HepG2 (cell line): ENCODE data around the gene ARL10. TPM values are rescaled to one million over a fixed set of nuclear protein-coding genes. Genes with fewer than 3 reads are reported as not detected.

Experiments
- ATAC-seq: fragments of 200-7000 bp; cut with Tn5 transposase; 3 replicates; pipeline ENCODE4 v1.9.1; 2020; ENCODE audit warnings: mild to moderate bottlenecking, moderate library complexity
- BruUV-seq: library from RNA; stranded (reverse); fragments of 400-500 nt; replicated peaks from 2 replicates; lab custom pipeline; 2021; lab: Mats Ljungman, UMichigan
- CTCF ChIA-PET: fragments of 300-600 bp; formaldehyde crosslinking; extraction: SDS; loops from one replicate; lab custom pipeline; 2021; ENCODE audit warnings: low total read pairs, inconsistent platforms, low intra/inter-chr PET ratio; lab: Yijun Ruan, JAX
- POLR2A ChIA-PET: fragments of 350-600 bp; sonication (Branson Sonifier 250); formaldehyde crosslinking; loops from one replicate; lab custom pipeline; 2020; ENCODE audit warnings: antibody characterized with exemption, inconsistent platforms; lab: Yijun Ruan, JAX
- DNase-seq: peaks from one replicate; pipeline ENCODE4 v3.0.0-alpha.2; 2015; ENCODE audit warnings: low spot score
- FAIRE-seq: peaks from 3 replicates; lab custom pipeline; 2011; peaks lifted over from hg19 to GRCh38; lab: Jason Lieb, UNC
- H2AFZ ChIP-seq: one replicate; pipeline ENCODE4 v1.6.1; 2011; ENCODE audit warnings: low read length, inconsistent platforms
- H3K27ac ChIP-seq: fragments of 300-600 bp; 3 replicates; pipeline ENCODE4 v1.8.0; 2011; ENCODE audit warnings: mixed run types, mild to moderate bottlenecking, mixed read lengths, low read length, inconsistent platforms; ENCODE audit not compliant: insufficient read depth; ENCODE audit errors: extremely low read length
- H3K27me3 ChIP-seq, 2 experiments: fragments of 200-600 bp in 1 of 2; 2 replicates in 1 of 2; 3 replicates in 1 of 2; pipeline versions ENCODE4 v1.6.0 to v1.8.0; 2011; ENCODE audit warnings: low read length in 2 of 2, mild to moderate bottlenecking in 2 of 2, moderate library complexity in 2 of 2, inconsistent platforms in 1 of 2; ENCODE audit not compliant: insufficient read depth in 2 of 2, control insufficient read depth in 1 of 2
- H3K36me3 ChIP-seq, 2 experiments: fragments of 200-600 bp in 1 of 2; replicated peaks in 1 of 2; 2 replicates in 1 of 2; 3 replicates in 1 of 2; pipeline versions ENCODE4 v1.5.1 to v1.8.0; 2011; ENCODE audit warnings: low read length in 2 of 2, inconsistent platforms in 1 of 2; ENCODE audit not compliant: insufficient read depth in 2 of 2, control insufficient read depth in 1 of 2
- H3K4me1 ChIP-seq: 2 replicates; pipeline ENCODE4 v1.5.1; 2012; ENCODE audit warnings: low read length, inconsistent platforms; ENCODE audit not compliant: insufficient read depth
- H3K4me2 ChIP-seq: 2 replicates; pipeline ENCODE4 v1.6.0; 2011; ENCODE audit warnings: low read depth, low read length, inconsistent platforms
- H3K4me3 ChIP-seq, 3 experiments: fragments of 200-600 bp in 1 of 3; sonication (generic), shearing (Covaris generic) in 1 of 3; replicated peaks in 1 of 3; 2 replicates each; pipeline ENCODE4 v1.5.1; 2011 to 2016; ENCODE audit warnings: low read length in 3 of 3, inconsistent platforms in 2 of 3, low read depth in 2 of 3, mild to moderate bottlenecking in 2 of 3, control low read depth in 1 of 3, mixed read lengths in 1 of 3; ENCODE audit not compliant: insufficient read depth in 1 of 3
- H3K79me2 ChIP-seq: one replicate; pipeline ENCODE4 v1.6.1; 2011; ENCODE audit warnings: low read length, inconsistent platforms; ENCODE audit not compliant: insufficient read depth
- H3K9ac ChIP-seq: 2 replicates; pipeline ENCODE4 v1.6.0; 2011; ENCODE audit warnings: mild to moderate bottlenecking, low read depth, low read length, inconsistent platforms; ENCODE audit not compliant: insufficient read depth
- H3K9me3 ChIP-seq: 2 replicates; pipeline ENCODE4 v1.5.1; 2012; ENCODE audit warnings: mild to moderate bottlenecking, low read length
- H4K20me1 ChIP-seq: 2 replicates; pipeline ENCODE4 v1.6.0; 2011; ENCODE audit warnings: inconsistent platforms, mild to moderate bottlenecking, low read length, moderate library complexity; ENCODE audit not compliant: insufficient read depth
- ATF6 ChIP-seq: sonication (generic); formaldehyde crosslinking; conservative IDR thresholded peaks from 2 replicates; pipeline ENCODE4 v1.4.0; 2020; ENCODE audit warnings: missing genetic modification reagents
- BCL6 ChIP-seq: IDR thresholded peaks from 2 replicates; pipeline ENCODE4 v1.6.1; 2016; ENCODE audit warnings: missing genetic modification reagents, missing compliant biosample characterization
- XRCC5 ChIP-seq: fragments of 200-400 bp; formaldehyde crosslinking; optimal IDR thresholded peaks from 2 replicates; pipeline ENCODE3; 2017; ENCODE audit warnings: mild to moderate bottlenecking, low read length
- ZNF451 ChIP-seq: sonication (generic); formaldehyde crosslinking; IDR thresholded peaks from 2 replicates; pipeline ENCODE4 v1.5.0; 2020; ENCODE audit warnings: mild to moderate bottlenecking, missing genetic modification reagents
- ZNF629 ChIP-seq: sonication (generic); formaldehyde crosslinking; conservative IDR thresholded peaks from 2 replicates; pipeline ENCODE4 v1.5.0; 2020; ENCODE audit warnings: missing genetic modification reagents
- ZNF75D ChIP-seq: sonication (generic); formaldehyde crosslinking; IDR thresholded peaks from 2 replicates; pipeline ENCODE4 v1.8.1; 2023; ENCODE audit warnings: missing genetic modification reagents, mild to moderate bottlenecking, borderline replicate concordance
- ZNF766 ChIP-seq: sonication (generic); formaldehyde crosslinking; IDR thresholded peaks from 2 replicates; pipeline ENCODE4 v1.5.0; 2020; ENCODE audit warnings: missing genetic modification reagents, borderline replicate concordance
- WGBS: methylation state at CpG from one replicate; pipeline ENCODE4 v1.1.6; 2017; ENCODE audit warnings: low lambda C conversion rate; 5-methylcytosine and 5-hydroxymethylcytosine counted together
- in situ Hi-C: cut with HindIII; loops from 2 replicates; pipeline ENCODE4 v1.10.0; 2017; ENCODE audit warnings: low pct_unique_long_range_greater_than_20kb; ENCODE audit not compliant: extremely low pct_ligation_motif_present
- intact Hi-C: fragments of 100-400 bp; cut with micrococcal nuclease; formaldehyde crosslinking; loops from one replicate; pipeline ENCODE4 v1.10.0; 2022; ENCODE audit not compliant: unreplicated experiment
- polyA plus RNA-seq, 8 experiments: library from polyadenylated mRNA; depleted of rRNA in 3 of 8; stranded (reverse) in 7 of 8; unstranded in 1 of 8; fragments of >200 nt; fragmentation: Illumina TruSeq in 4 of 8; extraction: Trizol in 4 of 8; gene quantifications; 2 replicates each; pipeline versions ENCODE4 v1.2.1 to v1.2.3, GENCODE V29; 2011 to 2016; ENCODE audit warnings: low read depth in 4 of 8, missing spikeins in 1 of 8, mixed read lengths in 1 of 8; ENCODE audit not compliant: insufficient read depth in 1 of 8
- total RNA-seq, 5 experiments: library from RNA; depleted of rRNA; stranded (reverse); fragments of >200 nt; fragmentation: Illumina TruSeq; extraction: Trizol; gene quantifications; 2 replicates each; pipeline ENCODE4 v1.2.3, GENCODE V29; 2016; ENCODE audit warnings: low read depth in 1 of 5
- TF ChIP-seq, protein P1 (sequence below), 2 experiments: sonication (generic) in 1 of 2; formaldehyde crosslinking in 1 of 2; IDR thresholded peaks; 2 replicates each; pipeline versions ENCODE4 v1.4.0 to v1.6.1; 2016 to 2020; ENCODE audit warnings: borderline replicate concordance in 1 of 2, low read depth in 1 of 2, mild to moderate bottlenecking in 1 of 2, missing genetic modification reagents in 1 of 2
- TF ChIP-seq, protein P2 (sequence below): sonication (generic); formaldehyde crosslinking; conservative IDR thresholded peaks from 2 replicates; pipeline ENCODE4 v1.8.0; 2022; ENCODE audit warnings: low read depth, missing genetic modification reagents

ARL10 gene
- total and polyA plus RNA-seq, 2 of the 13 experiments (the other 11 are each of a cell fraction or from before 2014, with no cell fraction given) = 0.18 to 0.50 TPM

- Histone ChIP-seq H2AFZ (no peak overlapping the region), H3K4me3 (no peak overlapping the region), H4K20me1 (peaks cover 18% of the 10 kb centered on the region), H3K4me2 (no peak overlapping the region), H3K27me3 (no peaks in the 10 kb centered on the region; a peak in 1 of 5 replicates), H3K4me1 (peaks cover 21% of the 10 kb centered on the region), H3K36me3 (peaks cover 22 to 71% of the 10 kb centered on the region in 2 experiments), H3K9me3 (no peaks in the 10 kb centered on the region), H3K27ac (no peak overlapping the region), H3K9ac (no peak overlapping the region), H3K79me2 (peaks cover 60% of the 10 kb centered on the region)
- DNase-seq (no peak), ATAC-seq (no peak), FAIRE-seq (no peak)
- in situ Hi-C loops (no loop called here), intact Hi-C loops (no loop called here)
- POLR2A ChIA-PET = no interaction called here
- no TSS peak for BruUV-seq
- 100% methylated on average over 3 of the region's 3 CpGs for WGBS
- CTCF ChIA-PET = no interaction called here
- TF ChIP-seq ZNF629 (CRISPR knock-in tag) (peak; percentile 68), XRCC5 (no peak)
Measured at GRCh38 chr5:176356179-176356566, 9.1 kb upstream of the ARL10 start.

GRCh38 chr5:176359658-176360057 is 5.6 kb upstream of the ARL10 start:
- intact Hi-C loops = no loop called here
- 89% methylated on average over 4 of the region's 4 CpGs for WGBS
- Histone ChIP-seq H3K27me3 (peaks cover under 1 to 1% of the 10 kb centered on the region in 2 experiments; a peak in 3 of 5 replicates), H3K79me2 (peaks cover 53% of the 10 kb centered on the region), H3K36me3 (peaks cover 5 to 40% of the 10 kb centered on the region in 2 experiments), H3K4me3 (no peak overlapping the region), H4K20me1 (peaks cover 16% of the 10 kb centered on the region), H3K27ac (no peak overlapping the region), H3K9me3 (no peaks in the 10 kb centered on the region), H3K4me2 (peak overlapping the region; percentile 89), H3K9ac (no peak overlapping the region), H2AFZ (no peak overlapping the region)
- POLR2A ChIA-PET = interaction anchor here (0.7 to 3.9 kb wide), 3 partner anchors 13 to 59 kb away, joined by 5 to 37 read pairs (median 7); no protein-coding TSS in a partner anchor
- CTCF ChIA-PET = no interaction called here
- TSS peak; percentile 32 for BruUV-seq
- TF ChIP-seq, protein P1, sequence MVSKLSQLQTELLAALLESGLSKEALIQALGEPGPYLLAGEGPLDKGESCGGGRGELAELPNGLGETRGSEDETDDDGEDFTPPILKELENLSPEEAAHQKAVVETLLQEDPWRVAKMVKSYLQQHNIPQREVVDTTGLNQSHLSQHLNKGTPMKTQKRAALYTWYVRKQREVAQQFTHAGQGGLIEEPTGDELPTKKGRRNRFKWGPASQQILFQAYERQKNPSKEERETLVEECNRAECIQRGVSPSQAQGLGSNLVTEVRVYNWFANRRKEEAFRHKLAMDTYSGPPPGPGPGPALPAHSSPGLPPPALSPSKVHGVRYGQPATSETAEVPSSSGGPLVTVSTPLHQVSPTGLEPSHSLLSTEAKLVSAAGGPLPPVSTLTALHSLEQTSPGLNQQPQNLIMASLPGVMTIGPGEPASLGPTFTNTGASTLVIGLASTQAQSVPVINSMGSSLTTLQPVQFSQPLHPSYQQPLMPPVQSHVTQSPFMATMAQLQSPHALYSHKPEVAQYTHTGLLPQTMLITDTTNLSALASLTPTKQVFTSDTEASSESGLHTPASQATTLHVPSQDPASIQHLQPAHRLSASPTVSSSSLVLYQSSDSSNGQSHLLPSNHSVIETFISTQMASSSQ (IDR thresholded peaks at IDR 0.05; ENCODE audit: low read depth) = no peak
- TF ChIP-seq, protein P1 (CRISPR knock-in tag; IDR thresholded peaks at IDR 0.05; ENCODE audit: borderline replicate concordance) = no peak
- TF ChIP-seq, protein P2, sequence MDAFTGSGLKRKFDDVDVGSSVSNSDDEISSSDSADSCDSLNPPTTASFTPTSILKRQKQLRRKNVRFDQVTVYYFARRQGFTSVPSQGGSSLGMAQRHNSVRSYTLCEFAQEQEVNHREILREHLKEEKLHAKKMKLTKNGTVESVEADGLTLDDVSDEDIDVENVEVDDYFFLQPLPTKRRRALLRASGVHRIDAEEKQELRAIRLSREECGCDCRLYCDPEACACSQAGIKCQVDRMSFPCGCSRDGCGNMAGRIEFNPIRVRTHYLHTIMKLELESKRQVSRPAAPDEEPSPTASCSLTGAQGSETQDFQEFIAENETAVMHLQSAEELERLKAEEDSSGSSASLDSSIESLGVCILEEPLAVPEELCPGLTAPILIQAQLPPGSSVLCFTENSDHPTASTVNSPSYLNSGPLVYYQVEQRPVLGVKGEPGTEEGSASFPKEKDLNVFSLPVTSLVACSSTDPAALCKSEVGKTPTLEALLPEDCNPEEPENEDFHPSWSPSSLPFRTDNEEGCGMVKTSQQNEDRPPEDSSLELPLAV = no peak
- TF ChIP-seq ZNF451 (CRISPR knock-in tag) (no peak), XRCC5 (no peak), ATF6 (CRISPR knock-in tag) (no peak), ZNF75D (CRISPR knock-in tag) (no peak), BCL6 (CRISPR knock-in tag) (no peak), ZNF766 (CRISPR knock-in tag) (no peak)
- TF ChIP-seq, all 625 proteins: peak for 0
- DNase-seq (no peak), ATAC-seq (no peak), FAIRE-seq (no peak)
- peaks cover 41% of the 10 kb centered on the region for H3K4me1 ChIP-seq
- in situ Hi-C loops = no loop called here
